Progenitor cell of endocrine pancreas (in vitro differentiated cells): ENCODE results near the gene CPHXL2. TPM values are rescaled to one million over a fixed set of nuclear protein-coding genes. Genes with fewer than 3 reads are reported as not detected.

Experiments
- DNase-seq: peaks from one replicate; pipeline ENCODE4 v3.0.0; 2021; ENCODE audit warnings: low spot score; ENCODE audit not compliant: unreplicated experiment
- H3K27ac Mint-ChIP-seq: 2 replicates; pipeline ENCODE4 v1.8.0; 2021; ENCODE audit warnings: mild to moderate bottlenecking, moderate library complexity, mixed read lengths
- H3K27me3 Mint-ChIP-seq: 2 replicates; pipeline ENCODE4 v1.8.0; 2021; ENCODE audit warnings: mixed read lengths
- H3K36me3 Mint-ChIP-seq: 2 replicates; pipeline ENCODE4 v1.8.0; 2022; ENCODE audit warnings: mixed read lengths; ENCODE audit not compliant: insufficient read depth
- H3K4me1 Mint-ChIP-seq: 2 replicates; pipeline ENCODE4 v1.8.0; 2021; ENCODE audit warnings: low read depth, mixed read lengths
- H3K4me3 Mint-ChIP-seq: 2 replicates; pipeline ENCODE4 v1.8.0; 2021; ENCODE audit warnings: low read depth, mild to moderate bottlenecking, moderate library complexity, mixed read lengths
- H3K9me3 Mint-ChIP-seq: 2 replicates; pipeline ENCODE4 v1.8.0; 2021; ENCODE audit warnings: low read depth, mixed read lengths
- total RNA-seq: library from RNA; stranded (reverse); gene quantifications from 2 replicates; pipeline ENCODE4 v1.2.1, GENCODE V29; 2021
- TF ChIP-seq, protein P1 (sequence below): fragments of 200-600 bp; sonication (generic); IDR thresholded peaks from one replicate; pipeline ENCODE4 v1.5.0; 2021; ENCODE audit warnings: antibody characterized with exemption, mild to moderate bottlenecking; ENCODE audit not compliant: unreplicated experiment

The CPHXL2 gene
- total RNA-seq, 1 donor from 2014 or later: not detected

- peaks cover 13% of the 10 kb centered on the region for H3K36me3 Mint-ChIP-seq
Measured at GRCh38 chr16:75647112-75647491, 29.7 kb downstream of the CPHXL2 start.

DNA sequence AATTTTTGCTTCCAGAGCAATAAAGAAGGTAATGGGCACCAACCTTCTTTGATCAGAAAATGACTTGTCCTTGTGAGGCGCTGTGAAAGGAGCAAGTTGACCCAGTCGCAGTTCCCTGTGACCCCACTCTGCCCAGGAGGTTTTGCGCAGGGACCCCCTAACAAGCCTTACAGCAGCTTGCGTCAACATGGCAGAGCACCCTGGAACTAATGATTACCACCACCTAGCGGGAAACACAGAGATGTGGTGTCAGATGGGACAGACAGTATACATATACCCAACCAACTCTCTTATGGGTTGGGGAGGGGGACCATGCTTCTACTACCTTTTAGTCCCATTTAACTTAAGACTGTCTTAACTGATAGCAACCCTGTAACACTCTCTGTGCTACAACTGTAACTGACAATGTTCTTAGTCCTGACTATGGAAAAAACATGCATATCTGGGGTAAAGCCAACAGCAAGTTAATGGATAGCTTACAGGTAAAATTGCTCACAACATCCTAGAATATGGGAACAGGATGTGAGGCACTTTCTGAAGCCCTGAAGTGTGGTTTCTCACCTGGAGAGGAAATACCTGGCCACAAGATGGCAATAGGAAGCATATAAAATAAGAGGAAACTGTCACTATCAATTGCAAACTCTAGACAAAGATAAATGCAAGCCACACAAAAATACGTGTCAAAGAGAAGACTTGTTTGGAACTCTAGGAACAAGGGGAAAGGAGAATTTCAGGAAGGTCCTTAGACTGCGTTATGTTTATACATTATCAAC, 32.4 kb downstream of the CPHXL2 start:
- H3K27ac Mint-ChIP-seq: peak overlapping the region; percentile 22
- peaks cover 14% of the 10 kb centered on the region for H3K36me3 Mint-ChIP-seq
- DNase-seq: no peak
- H3K4me3 Mint-ChIP-seq: peak overlapping the region; percentile 56
- no peaks in the 10 kb centered on the region for H3K9me3 Mint-ChIP-seq
- peaks cover 14% of the 10 kb centered on the region for H3K4me1 Mint-ChIP-seq
- no peaks in the 10 kb centered on the region for H3K27me3 Mint-ChIP-seq
- TF ChIP-seq, protein P1, sequence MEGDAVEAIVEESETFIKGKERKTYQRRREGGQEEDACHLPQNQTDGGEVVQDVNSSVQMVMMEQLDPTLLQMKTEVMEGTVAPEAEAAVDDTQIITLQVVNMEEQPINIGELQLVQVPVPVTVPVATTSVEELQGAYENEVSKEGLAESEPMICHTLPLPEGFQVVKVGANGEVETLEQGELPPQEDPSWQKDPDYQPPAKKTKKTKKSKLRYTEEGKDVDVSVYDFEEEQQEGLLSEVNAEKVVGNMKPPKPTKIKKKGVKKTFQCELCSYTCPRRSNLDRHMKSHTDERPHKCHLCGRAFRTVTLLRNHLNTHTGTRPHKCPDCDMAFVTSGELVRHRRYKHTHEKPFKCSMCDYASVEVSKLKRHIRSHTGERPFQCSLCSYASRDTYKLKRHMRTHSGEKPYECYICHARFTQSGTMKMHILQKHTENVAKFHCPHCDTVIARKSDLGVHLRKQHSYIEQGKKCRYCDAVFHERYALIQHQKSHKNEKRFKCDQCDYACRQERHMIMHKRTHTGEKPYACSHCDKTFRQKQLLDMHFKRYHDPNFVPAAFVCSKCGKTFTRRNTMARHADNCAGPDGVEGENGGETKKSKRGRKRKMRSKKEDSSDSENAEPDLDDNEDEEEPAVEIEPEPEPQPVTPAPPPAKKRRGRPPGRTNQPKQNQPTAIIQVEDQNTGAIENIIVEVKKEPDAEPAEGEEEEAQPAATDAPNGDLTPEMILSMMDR: no peak

More at GRCh38 chr16:75647112-75647491, 29.7 kb downstream of the CPHXL2 start:
- Mint-ChIP-seq H3K27me3 (no peaks in the 10 kb centered on the region), H3K4me1 (peaks cover 31% of the 10 kb centered on the region), H3K9me3 (no peaks in the 10 kb centered on the region), H3K4me3 (peak overlapping the region; percentile 99), H3K27ac (peak overlapping the region; percentile 98)
- no peak for DNase-seq
- TF ChIP-seq, protein P1: no peak

DNA sequence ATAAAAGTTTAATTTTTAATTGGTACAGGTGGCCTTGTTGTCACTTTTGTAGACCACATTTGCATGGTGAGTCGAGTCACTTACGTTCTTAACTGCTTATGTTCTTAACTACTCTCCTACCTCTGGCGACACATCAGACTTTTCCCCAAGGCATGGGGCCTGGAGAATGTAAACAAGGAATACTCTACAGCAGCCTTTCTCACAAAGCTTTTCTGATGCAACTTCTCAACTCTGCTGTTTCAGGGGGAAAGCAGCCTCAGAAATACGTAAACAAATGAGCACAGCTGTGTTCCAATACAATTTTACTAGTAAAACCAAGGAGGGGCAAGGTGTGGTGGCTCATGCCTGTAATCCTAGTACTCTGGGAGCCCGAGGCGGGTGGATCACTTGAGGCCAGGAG, 36.2 kb downstream of the CPHXL2 start:
- H3K36me3 Mint-ChIP-seq: peaks cover 25% of the 10 kb centered on the region
- no peaks in the 10 kb centered on the region for H3K27me3 Mint-ChIP-seq
- no peak overlapping the region for H3K27ac Mint-ChIP-seq
- no peaks in the 10 kb centered on the region for H3K9me3 Mint-ChIP-seq
- peaks cover 5% of the 10 kb centered on the region for H3K4me1 Mint-ChIP-seq
- no peak for DNase-seq
- TF ChIP-seq, protein P1: no peak
- H3K4me3 Mint-ChIP-seq: no peak overlapping the region

GRCh38 chr16:75635036-75635435, 41.8 kb downstream of the CPHXL2 start:
- TF ChIP-seq, protein P1: no peak
- Mint-ChIP-seq H3K4me3 (no peak overlapping the region), H3K27me3 (no peaks in the 10 kb centered on the region), H3K36me3 (peaks cover 43% of the 10 kb centered on the region), H3K4me1 (peaks cover 14% of the 10 kb centered on the region), H3K27ac (no peak overlapping the region), H3K9me3 (no peaks in the 10 kb centered on the region)
- DNase-seq: no peak

- Mint-ChIP-seq H3K27ac (peak overlapping the region; percentile 93), H3K27me3 (no peaks in the 10 kb centered on the region), H3K9me3 (no peaks in the 10 kb centered on the region), H3K4me3 (no peak overlapping the region), H3K36me3 (peaks cover 46% of the 10 kb centered on the region), H3K4me1 (peaks cover 14% of the 10 kb centered on the region)
- TF ChIP-seq, protein P1: no peak
- DNase-seq: no peak
Measured at GRCh38 chr16:75632857-75633256, 44.0 kb downstream of the CPHXL2 start.
